Parathyroid adenoma (tissue), 2 donors: Measurements from ENCODE around the gene AKAIN1.

Experiments
- H2AFZ ChIP-seq: fragments of 300-600 bp; sonication (generic); one replicate; pipeline ENCODE4 v1.7.0; 2017; ENCODE audit warnings: antibody characterized with exemption, mild to moderate bottlenecking
- H3K27ac ChIP-seq: fragments of 300-600 bp; sonication (generic); one replicate; pipeline ENCODE4 v1.7.0; 2017
- H3K27me3 ChIP-seq: fragments of 300-600 bp; sonication (generic); one replicate; pipeline ENCODE4 v1.7.0; 2017; ENCODE audit warnings: low read length; ENCODE audit not compliant: control insufficient read depth, insufficient read depth
- H3K36me3 ChIP-seq: fragments of 300-600 bp; sonication (generic); one replicate; pipeline ENCODE4 v1.7.0; 2017; ENCODE audit warnings: low read length; ENCODE audit not compliant: control insufficient read depth, insufficient read depth
- H3K4me1 ChIP-seq: fragments of 300-600 bp; sonication (generic); one replicate; pipeline ENCODE4 v1.7.0; 2017; ENCODE audit warnings: control low read depth
- H3K4me2 ChIP-seq: fragments of 300-600 bp; sonication (generic); one replicate; pipeline ENCODE4 v1.7.0; 2017; ENCODE audit warnings: low read length
- H3K4me3 ChIP-seq: fragments of 300-600 bp; sonication (generic); one replicate; pipeline ENCODE4 v1.7.0; 2017; ENCODE audit warnings: low read depth, low read length
- H3K79me2 ChIP-seq: fragments of 300-600 bp; sonication (generic); one replicate; pipeline ENCODE4 v1.7.0; 2017; ENCODE audit warnings: control low read depth
- H3K9ac ChIP-seq: fragments of 300-600 bp; sonication (generic); one replicate; pipeline ENCODE4 v1.7.0; 2017; ENCODE audit warnings: mild to moderate bottlenecking
- H3K9me3 ChIP-seq: fragments of 300-600 bp; sonication (generic); one replicate; pipeline ENCODE4 v1.7.0; 2017; ENCODE audit warnings: low read length; ENCODE audit not compliant: control insufficient read depth
- TF ChIP-seq, protein P1 (sequence below): fragments of 300-600 bp; sonication (generic); IDR thresholded peaks from one replicate; pipeline ENCODE4 v1.7.0; 2017; ENCODE audit warnings: antibody characterized with exemption, mild to moderate bottlenecking
- donor health status: primary hyperparathyroidism.

Gene AKAIN1

DNA sequence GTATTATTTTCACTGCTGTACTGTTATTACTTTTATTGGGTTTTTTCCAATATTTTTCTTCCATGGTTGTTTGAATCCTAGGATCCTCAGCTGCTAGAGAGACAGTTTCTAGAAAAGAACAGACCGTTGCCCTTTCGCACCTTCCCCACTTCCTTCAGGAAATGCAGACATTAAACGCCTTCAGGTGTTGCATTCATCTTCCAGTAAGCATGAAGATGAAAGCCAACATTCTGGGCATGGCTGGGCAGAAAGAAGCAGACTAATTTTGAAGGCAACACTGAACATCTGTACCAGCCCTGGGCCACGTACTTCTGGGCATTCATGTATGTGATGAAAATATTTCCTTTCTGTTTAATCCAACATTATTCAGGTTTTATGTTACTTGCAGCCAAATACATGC, 51.0 kb downstream of the AKAIN1 start:
- Histone ChIP-seq H3K79me2 (peaks cover 15% of the 10 kb centered on the region), H3K4me2 (no peak overlapping the region), H3K4me1 (peaks cover 16% of the 10 kb centered on the region), H3K27ac (no peak overlapping the region), H3K9ac (no peak overlapping the region), H3K4me3 (no peak overlapping the region), H2AFZ (no peak overlapping the region), H3K36me3 (no peaks in the 10 kb centered on the region), H3K9me3 (no peaks in the 10 kb centered on the region), H3K27me3 (no peaks in the 10 kb centered on the region)
- TF ChIP-seq, protein P1, sequence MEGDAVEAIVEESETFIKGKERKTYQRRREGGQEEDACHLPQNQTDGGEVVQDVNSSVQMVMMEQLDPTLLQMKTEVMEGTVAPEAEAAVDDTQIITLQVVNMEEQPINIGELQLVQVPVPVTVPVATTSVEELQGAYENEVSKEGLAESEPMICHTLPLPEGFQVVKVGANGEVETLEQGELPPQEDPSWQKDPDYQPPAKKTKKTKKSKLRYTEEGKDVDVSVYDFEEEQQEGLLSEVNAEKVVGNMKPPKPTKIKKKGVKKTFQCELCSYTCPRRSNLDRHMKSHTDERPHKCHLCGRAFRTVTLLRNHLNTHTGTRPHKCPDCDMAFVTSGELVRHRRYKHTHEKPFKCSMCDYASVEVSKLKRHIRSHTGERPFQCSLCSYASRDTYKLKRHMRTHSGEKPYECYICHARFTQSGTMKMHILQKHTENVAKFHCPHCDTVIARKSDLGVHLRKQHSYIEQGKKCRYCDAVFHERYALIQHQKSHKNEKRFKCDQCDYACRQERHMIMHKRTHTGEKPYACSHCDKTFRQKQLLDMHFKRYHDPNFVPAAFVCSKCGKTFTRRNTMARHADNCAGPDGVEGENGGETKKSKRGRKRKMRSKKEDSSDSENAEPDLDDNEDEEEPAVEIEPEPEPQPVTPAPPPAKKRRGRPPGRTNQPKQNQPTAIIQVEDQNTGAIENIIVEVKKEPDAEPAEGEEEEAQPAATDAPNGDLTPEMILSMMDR: no peak

DNA sequence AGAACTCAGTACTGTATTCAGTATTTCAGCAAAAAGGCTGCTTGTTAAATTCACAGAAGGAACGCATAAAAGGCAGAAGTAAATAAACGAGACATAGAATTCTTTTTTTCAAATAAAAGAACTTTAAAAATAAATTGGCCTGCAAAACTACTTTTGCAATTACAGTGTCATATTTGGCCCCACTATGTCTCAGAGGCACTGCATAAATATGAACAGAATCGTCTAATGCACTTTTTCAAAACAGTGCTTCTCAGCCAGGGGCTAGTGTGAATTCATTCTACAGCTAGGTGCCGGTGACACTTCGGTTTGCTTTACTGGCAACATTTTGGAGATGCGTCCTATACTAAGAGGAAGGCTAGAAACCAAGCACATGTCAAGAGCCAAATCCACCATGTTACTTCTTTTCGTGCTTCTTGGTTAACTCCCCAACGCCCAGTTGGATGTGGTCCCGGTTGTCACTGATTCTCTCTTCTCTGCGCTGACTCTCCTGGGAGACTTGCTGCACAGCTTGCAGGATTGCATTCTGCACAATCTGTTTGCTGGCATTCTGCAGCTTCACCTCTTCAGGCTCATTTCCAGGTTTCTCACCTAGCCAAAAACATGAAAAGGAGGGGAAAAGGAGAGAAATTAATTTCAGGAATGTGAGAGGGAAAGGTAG, 51.8 kb downstream of the AKAIN1 start:
- Histone ChIP-seq H3K9me3 (no peaks in the 10 kb centered on the region), H3K27ac (no peak overlapping the region), H3K4me1 (peaks cover 11% of the 10 kb centered on the region), H3K36me3 (no peaks in the 10 kb centered on the region), H3K27me3 (no peaks in the 10 kb centered on the region), H2AFZ (no peak overlapping the region), H3K4me3 (no peak overlapping the region), H3K79me2 (peaks cover 15% of the 10 kb centered on the region), H3K9ac (no peak overlapping the region), H3K4me2 (no peak overlapping the region)
- TF ChIP-seq, protein P1: no peak

DNA sequence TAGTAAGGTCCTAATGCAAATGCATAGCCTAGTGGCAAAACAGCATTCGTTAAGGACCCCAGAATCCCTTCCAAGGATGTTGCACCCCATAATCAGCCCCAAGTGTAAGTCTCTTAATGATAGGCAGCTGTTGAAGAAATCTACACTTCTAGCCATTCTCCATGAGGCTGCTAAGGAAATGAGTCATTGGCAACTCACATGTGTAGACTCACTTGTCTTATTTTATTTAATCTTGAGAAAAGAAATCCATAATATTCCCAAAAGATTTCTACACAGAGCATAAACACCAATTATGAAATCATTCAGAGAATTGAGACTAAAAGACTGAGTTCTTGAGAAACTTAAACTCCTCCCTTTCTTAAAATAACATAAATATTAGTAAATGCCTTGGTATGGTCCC, 52.4 kb downstream of the AKAIN1 start:
- Histone ChIP-seq H3K4me3 (no peak overlapping the region), H3K9ac (no peak overlapping the region), H3K79me2 (peaks cover 11% of the 10 kb centered on the region), H2AFZ (no peak overlapping the region), H3K27ac (no peak overlapping the region), H3K4me2 (no peak overlapping the region), H3K4me1 (peaks cover 11% of the 10 kb centered on the region), H3K36me3 (no peaks in the 10 kb centered on the region), H3K9me3 (no peaks in the 10 kb centered on the region), H3K27me3 (no peaks in the 10 kb centered on the region)
- TF ChIP-seq, protein P1: no peak

DNA sequence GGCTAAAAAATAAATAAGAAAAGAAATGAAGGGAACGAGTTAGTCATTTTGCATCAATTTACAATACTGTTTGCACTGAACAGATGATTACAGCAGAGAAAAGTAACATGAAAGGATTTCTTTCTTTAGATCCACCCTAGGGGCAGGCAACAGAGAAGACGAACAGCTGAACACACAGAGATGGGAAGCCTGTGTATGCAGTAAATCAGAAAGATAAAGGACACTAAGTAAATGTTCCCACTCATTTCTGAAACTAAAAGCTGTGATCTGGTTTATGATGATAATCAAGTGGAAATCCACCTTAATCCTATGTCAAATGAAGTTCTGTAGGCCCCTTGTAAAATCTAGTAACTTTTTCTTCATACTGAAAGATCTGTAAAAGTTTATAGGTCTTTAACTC, 54.2 kb downstream of the AKAIN1 start:
- H3K27ac ChIP-seq: no peak overlapping the region
- H2AFZ ChIP-seq: no peak overlapping the region
- no peak overlapping the region for H3K9ac ChIP-seq
- TF ChIP-seq, protein P1: no peak
- H3K27me3 ChIP-seq: no peaks in the 10 kb centered on the region
- no peaks in the 10 kb centered on the region for H3K36me3 ChIP-seq
- H3K79me2 ChIP-seq: peaks cover 4% of the 10 kb centered on the region
- H3K9me3 ChIP-seq: no peaks in the 10 kb centered on the region
- peaks cover 12% of the 10 kb centered on the region for H3K4me1 ChIP-seq
- H3K4me3 ChIP-seq: no peak overlapping the region
- H3K4me2 ChIP-seq: no peak overlapping the region

DNA sequence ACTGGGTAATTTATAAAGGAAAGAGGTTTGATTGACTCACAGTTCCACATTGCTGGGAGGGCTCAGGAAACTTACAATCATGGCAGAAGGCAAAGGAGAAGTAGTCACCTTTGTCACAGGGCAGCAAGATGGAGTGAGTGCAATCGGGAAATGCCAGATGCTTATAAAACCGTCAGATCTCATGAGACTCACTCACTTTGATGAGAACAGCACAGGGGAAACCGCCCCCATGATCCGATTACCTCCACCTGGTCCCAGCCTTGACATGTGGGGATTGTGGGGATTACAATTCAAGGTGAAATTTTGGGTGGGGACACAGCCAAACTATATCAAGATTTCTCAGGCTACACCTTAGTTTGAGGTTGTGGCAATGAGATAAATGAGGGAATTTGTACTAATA, 54.9 kb downstream of the AKAIN1 start:
- Histone ChIP-seq H2AFZ (no peak overlapping the region), H3K4me2 (no peak overlapping the region), H3K36me3 (no peaks in the 10 kb centered on the region), H3K79me2 (no peaks in the 10 kb centered on the region), H3K27ac (no peak overlapping the region), H3K4me1 (peaks cover 9% of the 10 kb centered on the region), H3K9ac (no peak overlapping the region), H3K9me3 (no peaks in the 10 kb centered on the region), H3K4me3 (no peak overlapping the region), H3K27me3 (no peaks in the 10 kb centered on the region)
- TF ChIP-seq, protein P1: no peak
